Liver (tissue), 3 donors: ENCODE results near the gene ACD.

Source experiments
- EGR1 ChIP-seq, 2 donors: IDR thresholded peaks; 2 replicates each; pipeline ENCODE4 v1.6.1; 2016 to 2018; ENCODE audit warnings: antibody characterized with exemption in 2 of 2, low read depth in 2 of 2
- GABPA ChIP-seq, 2 donors: IDR thresholded peaks in 1 of 2; conservative IDR thresholded peaks in 1 of 2; 2 replicates each; pipeline ENCODE4 v1.6.1; 2016; ENCODE audit warnings: antibody characterized with exemption in 2 of 2, mild to moderate bottlenecking in 1 of 2, moderate library complexity in 1 of 2
- TAF1 ChIP-seq: conservative IDR thresholded peaks from 2 replicates; pipeline ENCODE4 v1.6.1; 2016; ENCODE audit warnings: antibody characterized with exemption, mild to moderate bottlenecking
- YY1 ChIP-seq: IDR thresholded peaks from 2 replicates; pipeline ENCODE4 v1.6.1; 2016; ENCODE audit warnings: antibody characterized with exemption, mild to moderate bottlenecking
- TF ChIP-seq, protein P1 (sequence below): fragments of 150-350 bp; IDR thresholded peaks from 2 replicates; pipeline ENCODE4 v1.5.1; 2017; ENCODE audit warnings: improper control_type of control experiment, low read depth, low read length; ENCODE audit not compliant: missing input control
- TF ChIP-seq, protein P2 (sequence below): IDR thresholded peaks from 2 replicates; pipeline ENCODE4 v1.6.1; 2016; ENCODE audit warnings: antibody characterized with exemption
- TF ChIP-seq, protein P3 (sequence below): IDR thresholded peaks from 2 replicates; pipeline ENCODE4 v1.6.1; 2016; ENCODE audit warnings: antibody characterized with exemption
- TF ChIP-seq, protein P4 (sequence below): IDR thresholded peaks from 2 replicates; pipeline ENCODE4 v1.6.1; 2016; ENCODE audit warnings: antibody characterized with exemption
- donor health status: healthy.
- donor health status: healthy.

DNA sequence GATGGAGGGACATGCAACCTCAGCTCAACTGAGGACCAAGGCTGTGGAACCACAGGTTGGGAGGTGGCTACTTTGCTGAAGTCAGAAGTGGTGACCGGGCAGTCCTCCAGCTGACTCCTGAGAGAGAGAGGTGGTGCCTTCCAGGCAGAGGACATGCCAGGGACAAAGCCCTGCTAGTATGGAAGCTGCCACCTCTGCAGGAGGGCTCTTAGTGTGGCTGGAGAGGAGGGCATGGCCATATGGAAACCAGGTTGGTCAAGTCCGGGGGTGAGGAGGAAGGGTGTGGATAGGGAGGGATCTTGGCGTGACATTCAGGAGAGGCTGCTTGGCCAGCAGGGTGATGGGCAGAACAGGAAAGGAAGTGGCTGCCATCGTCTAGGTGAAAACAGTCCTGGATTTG, 12.2 kb upstream of the ACD start:
- TF ChIP-seq, protein P1, sequence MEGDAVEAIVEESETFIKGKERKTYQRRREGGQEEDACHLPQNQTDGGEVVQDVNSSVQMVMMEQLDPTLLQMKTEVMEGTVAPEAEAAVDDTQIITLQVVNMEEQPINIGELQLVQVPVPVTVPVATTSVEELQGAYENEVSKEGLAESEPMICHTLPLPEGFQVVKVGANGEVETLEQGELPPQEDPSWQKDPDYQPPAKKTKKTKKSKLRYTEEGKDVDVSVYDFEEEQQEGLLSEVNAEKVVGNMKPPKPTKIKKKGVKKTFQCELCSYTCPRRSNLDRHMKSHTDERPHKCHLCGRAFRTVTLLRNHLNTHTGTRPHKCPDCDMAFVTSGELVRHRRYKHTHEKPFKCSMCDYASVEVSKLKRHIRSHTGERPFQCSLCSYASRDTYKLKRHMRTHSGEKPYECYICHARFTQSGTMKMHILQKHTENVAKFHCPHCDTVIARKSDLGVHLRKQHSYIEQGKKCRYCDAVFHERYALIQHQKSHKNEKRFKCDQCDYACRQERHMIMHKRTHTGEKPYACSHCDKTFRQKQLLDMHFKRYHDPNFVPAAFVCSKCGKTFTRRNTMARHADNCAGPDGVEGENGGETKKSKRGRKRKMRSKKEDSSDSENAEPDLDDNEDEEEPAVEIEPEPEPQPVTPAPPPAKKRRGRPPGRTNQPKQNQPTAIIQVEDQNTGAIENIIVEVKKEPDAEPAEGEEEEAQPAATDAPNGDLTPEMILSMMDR: no peak
- TF ChIP-seq TAF1 (no peak), EGR1 (IDR thresholded peaks at IDR 0.05; ENCODE audit: low read depth in 2 of 2) (no peak), GABPA (IDR thresholded peaks at IDR 0.05 in 1 of 2, conservative IDR thresholded peaks at IDR 0.05 in 1 of 2) (no peak), YY1 (no peak)
- TF ChIP-seq, protein P2, sequence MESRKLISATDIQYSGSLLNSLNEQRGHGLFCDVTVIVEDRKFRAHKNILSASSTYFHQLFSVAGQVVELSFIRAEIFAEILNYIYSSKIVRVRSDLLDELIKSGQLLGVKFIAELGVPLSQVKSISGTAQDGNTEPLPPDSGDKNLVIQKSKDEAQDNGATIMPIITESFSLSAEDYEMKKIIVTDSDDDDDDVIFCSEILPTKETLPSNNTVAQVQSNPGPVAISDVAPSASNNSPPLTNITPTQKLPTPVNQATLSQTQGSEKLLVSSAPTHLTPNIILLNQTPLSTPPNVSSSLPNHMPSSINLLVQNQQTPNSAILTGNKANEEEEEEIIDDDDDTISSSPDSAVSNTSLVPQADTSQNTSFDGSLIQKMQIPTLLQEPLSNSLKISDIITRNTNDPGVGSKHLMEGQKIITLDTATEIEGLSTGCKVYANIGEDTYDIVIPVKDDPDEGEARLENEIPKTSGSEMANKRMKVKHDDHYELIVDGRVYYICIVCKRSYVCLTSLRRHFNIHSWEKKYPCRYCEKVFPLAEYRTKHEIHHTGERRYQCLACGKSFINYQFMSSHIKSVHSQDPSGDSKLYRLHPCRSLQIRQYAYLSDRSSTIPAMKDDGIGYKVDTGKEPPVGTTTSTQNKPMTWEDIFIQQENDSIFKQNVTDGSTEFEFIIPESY: no peak
- TF ChIP-seq, protein P3, sequence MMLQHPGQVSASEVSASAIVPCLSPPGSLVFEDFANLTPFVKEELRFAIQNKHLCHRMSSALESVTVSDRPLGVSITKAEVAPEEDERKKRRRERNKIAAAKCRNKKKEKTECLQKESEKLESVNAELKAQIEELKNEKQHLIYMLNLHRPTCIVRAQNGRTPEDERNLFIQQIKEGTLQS: no peak
- TF ChIP-seq, protein P4, sequence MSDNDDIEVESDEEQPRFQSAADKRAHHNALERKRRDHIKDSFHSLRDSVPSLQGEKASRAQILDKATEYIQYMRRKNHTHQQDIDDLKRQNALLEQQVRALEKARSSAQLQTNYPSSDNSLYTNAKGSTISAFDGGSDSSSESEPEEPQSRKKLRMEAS: no peak
